Fibroblast of pulmonary artery (primary cell): ENCODE data around the gene BRF1.

Source experiments
- DNase-seq: peaks from one replicate; pipeline ENCODE4 v3.0.0-alpha.2; 2010; ENCODE audit warnings: low read depth
- H3K4me3 ChIP-seq: replicated peaks from 2 replicates; pipeline ENCODE4 v1.5.1; 2011; ENCODE audit warnings: low read depth, mild to moderate bottlenecking, control low read depth, low read length, moderate library complexity
- TF ChIP-seq, protein P1 (sequence below): IDR thresholded peaks from 2 replicates; pipeline ENCODE4 v1.5.1; 2011; ENCODE audit warnings: mild to moderate bottlenecking, control low read depth, low read length, inconsistent platforms; ENCODE audit errors: missing control alignments

BRF1 gene

DNA sequence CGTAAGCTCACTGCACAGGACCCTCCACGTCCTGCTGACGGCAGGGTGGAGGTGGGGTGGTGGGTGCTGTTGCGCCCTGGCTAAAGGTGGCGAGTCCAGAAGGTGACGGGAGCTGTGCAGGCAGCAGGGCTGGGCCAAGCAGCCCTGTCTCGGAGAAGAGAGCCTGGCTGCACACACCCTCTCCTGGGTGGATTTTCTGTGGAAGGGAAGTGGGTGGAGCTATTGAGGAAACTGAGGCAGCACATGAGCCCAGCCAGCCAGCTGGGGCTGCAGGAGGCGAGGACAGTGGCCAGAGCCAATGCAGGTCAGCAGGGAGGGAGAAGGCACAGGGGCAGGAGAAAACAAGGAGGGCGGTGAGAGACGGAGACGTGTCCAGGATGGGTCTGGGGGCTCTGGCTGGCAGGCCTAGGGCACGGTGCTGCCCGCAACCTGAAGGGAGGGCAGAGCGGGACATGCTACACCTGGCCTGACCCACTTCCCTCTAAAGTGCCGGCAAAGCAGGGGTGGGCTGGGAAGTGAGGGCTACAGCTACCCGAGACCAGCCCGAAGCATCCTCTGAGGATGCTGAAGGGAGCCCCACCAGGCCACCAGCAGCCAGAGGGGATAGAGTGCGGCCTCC lies 32.0 kb downstream of the BRF1 start:
- DNase-seq, result no peak
- TF ChIP-seq, protein P1, sequence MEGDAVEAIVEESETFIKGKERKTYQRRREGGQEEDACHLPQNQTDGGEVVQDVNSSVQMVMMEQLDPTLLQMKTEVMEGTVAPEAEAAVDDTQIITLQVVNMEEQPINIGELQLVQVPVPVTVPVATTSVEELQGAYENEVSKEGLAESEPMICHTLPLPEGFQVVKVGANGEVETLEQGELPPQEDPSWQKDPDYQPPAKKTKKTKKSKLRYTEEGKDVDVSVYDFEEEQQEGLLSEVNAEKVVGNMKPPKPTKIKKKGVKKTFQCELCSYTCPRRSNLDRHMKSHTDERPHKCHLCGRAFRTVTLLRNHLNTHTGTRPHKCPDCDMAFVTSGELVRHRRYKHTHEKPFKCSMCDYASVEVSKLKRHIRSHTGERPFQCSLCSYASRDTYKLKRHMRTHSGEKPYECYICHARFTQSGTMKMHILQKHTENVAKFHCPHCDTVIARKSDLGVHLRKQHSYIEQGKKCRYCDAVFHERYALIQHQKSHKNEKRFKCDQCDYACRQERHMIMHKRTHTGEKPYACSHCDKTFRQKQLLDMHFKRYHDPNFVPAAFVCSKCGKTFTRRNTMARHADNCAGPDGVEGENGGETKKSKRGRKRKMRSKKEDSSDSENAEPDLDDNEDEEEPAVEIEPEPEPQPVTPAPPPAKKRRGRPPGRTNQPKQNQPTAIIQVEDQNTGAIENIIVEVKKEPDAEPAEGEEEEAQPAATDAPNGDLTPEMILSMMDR, result no peak

DNA sequence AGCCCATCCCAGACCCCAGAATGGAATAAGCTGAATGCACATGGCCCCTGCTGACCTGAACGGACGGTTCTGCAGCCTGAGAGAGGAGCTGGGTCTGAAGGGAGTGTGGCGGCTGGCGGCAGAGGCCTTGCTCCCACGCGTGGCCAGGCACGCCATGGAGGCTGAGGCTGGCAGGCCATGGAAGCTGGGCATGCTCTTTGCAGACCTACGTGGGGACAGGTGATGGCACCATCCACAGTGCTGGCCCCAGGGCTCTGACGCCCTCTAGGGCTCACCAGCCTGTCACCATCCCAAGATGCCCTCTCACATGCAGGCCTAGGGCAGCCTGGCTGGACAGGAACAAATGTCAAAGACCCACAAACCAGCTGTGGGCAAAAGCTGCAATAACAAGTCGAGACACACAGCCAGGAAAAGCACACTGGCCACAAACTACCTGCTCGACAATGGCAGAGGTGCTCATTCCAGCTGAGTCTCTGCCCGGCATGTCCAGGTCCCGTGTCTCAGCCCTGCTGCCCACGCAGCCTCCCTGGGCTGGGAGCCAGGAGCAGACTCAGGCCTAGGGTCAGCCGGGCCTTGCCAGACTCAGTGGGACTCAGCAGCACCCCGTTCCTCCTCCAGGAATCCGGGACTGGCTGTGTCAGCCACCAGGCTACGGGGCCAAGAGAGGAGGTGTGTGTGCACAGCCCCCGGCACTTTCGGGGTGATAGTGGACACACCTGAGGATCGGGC lies 32.8 kb downstream of the BRF1 start:
- TF ChIP-seq, protein P1, result no peak
- H3K4me3 ChIP-seq, result no peak overlapping the region
- no peak for DNase-seq

More for the DNA sequence above, 32.0 kb downstream of the BRF1 start:
- H3K4me3 ChIP-seq, result no peak overlapping the region

DNA sequence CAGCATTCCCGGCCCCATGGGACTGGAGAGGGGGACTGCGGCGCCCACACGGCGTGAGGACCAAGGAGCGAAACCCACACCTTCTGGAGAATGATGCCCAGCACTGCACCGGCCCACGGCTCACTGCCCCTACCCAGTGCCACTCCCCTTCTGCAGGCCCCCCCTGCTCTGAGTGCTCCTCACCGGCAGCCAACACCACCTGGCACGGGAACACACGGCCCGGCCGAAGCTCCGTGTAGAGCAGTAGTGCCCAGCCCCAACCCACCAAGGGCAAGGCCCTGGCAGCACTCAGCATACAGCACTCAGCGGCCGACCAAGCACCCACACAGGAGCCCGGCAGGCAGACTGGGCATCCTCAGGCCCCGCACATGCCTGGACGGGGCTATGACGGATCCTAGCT lies 39.0 kb downstream of the BRF1 start:
- H3K4me3 ChIP-seq, result no peak overlapping the region
- no peak for DNase-seq
- TF ChIP-seq, protein P1, result no peak

DNA sequence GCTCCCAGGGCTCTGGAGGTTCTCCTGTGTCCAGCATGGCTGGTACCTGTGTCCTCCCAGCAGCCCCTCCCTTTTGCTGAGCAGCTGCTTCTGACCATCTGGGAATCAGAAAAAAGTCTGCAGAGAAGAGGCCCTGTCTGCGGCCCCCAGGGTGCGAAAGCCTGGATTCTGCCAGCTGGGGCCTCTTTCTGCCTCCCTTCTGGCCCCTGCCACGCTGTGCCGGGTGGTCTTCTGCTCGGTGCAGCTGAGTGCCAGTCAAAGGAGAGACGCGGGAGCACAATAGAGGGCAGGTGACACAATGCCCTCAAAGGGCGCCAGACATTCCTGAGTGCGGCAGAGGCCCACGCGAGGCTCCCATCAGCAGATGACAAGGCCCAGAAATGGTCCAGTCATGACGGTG lies 39.8 kb downstream of the BRF1 start:
- TF ChIP-seq, protein P1, result no peak
- no peak for DNase-seq
- no peak overlapping the region for H3K4me3 ChIP-seq

DNA sequence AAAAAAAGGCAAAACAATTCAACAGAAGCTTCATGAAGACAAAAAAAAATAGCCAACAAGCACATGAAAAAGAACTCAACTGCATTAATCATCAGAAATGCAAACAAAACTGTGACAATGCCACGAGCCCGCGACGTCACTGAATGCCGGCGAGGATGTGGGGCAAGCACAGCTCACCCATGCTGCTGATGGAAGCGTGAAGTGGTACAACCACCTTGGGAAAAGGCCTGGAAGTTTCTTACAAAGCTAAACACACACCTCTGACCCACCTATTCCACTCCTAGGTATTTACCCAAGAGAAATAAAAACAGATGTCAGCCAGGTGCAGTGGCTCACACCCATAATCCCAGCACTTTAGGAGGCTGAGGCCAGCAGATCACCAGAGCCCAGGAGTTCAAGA lies 42.0 kb downstream of the BRF1 start:
- peak; percentile 10 for DNase-seq
- TF ChIP-seq, protein P1, result no peak
- no peak overlapping the region for H3K4me3 ChIP-seq

DNA sequence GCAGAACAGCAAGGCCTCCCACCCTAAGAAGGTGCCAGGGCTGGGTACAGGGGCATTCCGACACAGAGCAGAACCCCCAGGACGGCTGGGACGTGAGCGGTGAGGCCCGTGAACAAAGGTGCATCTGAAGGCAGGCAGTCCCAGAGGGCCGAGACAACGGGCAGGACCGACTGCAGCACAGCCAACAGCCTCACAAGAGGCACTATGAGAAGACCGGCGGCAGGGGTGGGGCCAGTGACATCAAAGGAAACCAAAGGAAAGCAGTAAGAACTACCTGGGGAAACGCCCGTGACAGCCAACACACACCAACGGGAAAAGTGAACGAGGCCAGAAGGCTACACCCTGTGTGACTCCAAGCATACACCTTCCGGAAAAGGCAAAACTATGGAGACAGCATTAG lies 43.3 kb downstream of the BRF1 start:
- no peak overlapping the region for H3K4me3 ChIP-seq
- no peak for DNase-seq
- TF ChIP-seq, protein P1, result no peak

DNA sequence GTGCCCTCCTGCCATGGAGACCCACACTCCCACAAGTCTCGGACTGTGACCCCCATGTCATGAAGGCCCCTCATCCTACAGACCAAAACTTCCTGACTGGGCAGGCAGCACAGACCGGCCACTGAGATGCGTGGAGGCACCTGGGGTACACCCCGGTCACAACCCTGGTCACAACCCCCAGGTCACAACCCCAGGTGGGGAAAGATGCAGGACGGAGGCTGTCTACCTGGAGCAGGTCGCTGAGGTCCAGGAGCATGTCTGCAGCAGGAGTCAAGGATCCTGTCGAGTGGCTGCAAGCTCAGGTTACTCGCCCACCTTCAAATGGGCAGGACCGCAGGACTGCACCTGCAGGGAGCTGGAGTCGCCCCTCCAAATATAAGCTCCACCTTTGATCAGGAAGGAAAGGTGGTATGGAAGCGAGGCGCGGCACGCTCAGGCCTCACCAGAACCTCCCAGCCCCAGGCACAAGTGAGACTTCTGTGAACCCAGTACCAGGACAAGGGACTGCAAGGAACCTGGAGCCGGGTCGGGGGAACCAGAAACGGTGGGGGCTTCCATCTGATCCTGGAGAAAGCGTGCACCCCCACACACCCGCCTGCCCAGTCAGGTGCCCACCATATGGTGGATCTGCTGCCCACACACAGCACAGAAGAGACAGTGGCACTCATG lies 44.4 kb downstream of the BRF1 start:
- TF ChIP-seq, protein P1, result no peak
- H3K4me3 ChIP-seq, result no peak overlapping the region
- DNase-seq, result no peak
